Measurements from ENCODE around the gene COL4A3. TPM values are rescaled to one million over a fixed set of nuclear protein-coding genes. Genes with fewer than 3 reads are reported as not detected.
A peak's percentile ranks its signal among the peaks of the same experiment; 100 is the strongest.

The COL4A3 gene
- total RNA-seq, 1 donor, result 1.3 TPM

DNA sequence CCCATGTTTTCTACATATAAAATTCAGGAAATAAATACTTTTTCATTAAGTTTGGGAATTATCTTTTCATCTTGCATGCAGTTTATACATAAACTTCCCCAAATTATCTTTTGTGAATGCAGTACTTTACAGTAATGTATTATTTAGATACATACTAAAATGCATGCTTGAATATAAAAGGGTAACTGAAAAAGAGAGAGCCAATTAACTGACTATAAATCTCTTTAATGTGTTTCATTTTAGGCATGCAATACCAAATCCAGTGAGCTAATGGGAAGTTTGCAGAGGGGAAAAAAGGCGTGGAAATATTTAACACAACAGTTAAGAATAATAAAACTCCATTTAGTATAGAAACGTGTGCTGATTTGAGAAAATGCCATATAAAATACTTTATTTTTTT, 39.6 kb upstream of the COL4A3 start:
- H3K4me3 ChIP-seq (ENCODE audit: low read depth, low read length), result no peak overlapping the region
- TF ChIP-seq, protein P1, sequence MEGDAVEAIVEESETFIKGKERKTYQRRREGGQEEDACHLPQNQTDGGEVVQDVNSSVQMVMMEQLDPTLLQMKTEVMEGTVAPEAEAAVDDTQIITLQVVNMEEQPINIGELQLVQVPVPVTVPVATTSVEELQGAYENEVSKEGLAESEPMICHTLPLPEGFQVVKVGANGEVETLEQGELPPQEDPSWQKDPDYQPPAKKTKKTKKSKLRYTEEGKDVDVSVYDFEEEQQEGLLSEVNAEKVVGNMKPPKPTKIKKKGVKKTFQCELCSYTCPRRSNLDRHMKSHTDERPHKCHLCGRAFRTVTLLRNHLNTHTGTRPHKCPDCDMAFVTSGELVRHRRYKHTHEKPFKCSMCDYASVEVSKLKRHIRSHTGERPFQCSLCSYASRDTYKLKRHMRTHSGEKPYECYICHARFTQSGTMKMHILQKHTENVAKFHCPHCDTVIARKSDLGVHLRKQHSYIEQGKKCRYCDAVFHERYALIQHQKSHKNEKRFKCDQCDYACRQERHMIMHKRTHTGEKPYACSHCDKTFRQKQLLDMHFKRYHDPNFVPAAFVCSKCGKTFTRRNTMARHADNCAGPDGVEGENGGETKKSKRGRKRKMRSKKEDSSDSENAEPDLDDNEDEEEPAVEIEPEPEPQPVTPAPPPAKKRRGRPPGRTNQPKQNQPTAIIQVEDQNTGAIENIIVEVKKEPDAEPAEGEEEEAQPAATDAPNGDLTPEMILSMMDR (IDR thresholded peaks at IDR 0.05; ENCODE audit: insufficient read depth, low read length), result no peak
- no peak for DNase-seq (ENCODE audit: low read depth)

DNA sequence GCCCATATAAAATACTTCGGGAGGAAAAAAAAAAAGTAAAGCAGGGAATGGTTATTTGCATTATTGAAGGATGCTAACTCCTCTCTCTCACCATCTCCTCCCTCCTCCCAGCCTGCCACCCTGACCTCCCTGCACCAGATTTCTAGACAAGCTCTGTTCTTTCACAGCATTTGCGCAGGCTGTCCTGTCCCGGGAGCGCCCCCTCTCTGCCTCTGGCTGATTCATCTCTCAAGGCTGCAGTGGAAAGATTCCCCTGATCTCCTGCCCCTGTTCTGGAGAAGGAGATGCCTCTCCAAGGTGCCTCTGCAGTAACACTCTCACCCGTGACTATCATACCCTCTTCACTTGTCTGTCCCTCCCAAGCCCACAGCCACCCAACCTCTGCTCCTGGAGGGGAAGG, 38.9 kb upstream of the COL4A3 start:
- DNase-seq (ENCODE audit: low read depth), result no peak
- TF ChIP-seq, protein P1 (IDR thresholded peaks at IDR 0.05; ENCODE audit: insufficient read depth, low read length), result no peak
- H3K4me3 ChIP-seq (ENCODE audit: low read depth, low read length), result no peak overlapping the region

DNA sequence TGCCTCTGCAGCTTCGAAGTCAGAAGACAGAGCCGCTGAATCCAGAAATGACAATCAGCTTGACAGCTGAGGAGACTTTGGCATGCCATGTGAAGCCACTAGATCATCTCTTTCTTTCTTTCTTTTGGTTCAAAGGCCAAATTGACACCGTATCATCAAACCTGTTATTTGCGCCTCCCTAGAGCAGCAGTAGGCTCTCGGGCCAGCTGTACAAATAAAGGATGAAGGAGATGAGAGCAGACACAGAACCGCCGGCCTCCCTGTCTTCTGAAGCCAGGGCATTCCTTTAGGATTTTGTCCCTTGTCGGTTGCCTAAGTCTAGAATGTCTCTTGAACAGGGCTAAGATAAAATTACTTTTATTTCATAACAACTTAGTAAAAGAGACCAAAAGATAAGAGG, 37.2 kb upstream of the COL4A3 start:
- H3K4me3 ChIP-seq (ENCODE audit: low read depth, low read length), result no peak overlapping the region
- TF ChIP-seq, protein P1 (IDR thresholded peaks at IDR 0.05; ENCODE audit: insufficient read depth, low read length), result no peak
- no peak for DNase-seq (ENCODE audit: low read depth)

GRCh38 chr2:227130636-227131035, 33.8 kb upstream of the COL4A3 start:
- H3K4me3 ChIP-seq (ENCODE audit: low read depth, low read length), result no peak overlapping the region
- TF ChIP-seq, protein P1 (IDR thresholded peaks at IDR 0.05; ENCODE audit: insufficient read depth, low read length), result no peak
- DNase-seq (ENCODE audit: low read depth), result no peak

GRCh38 chr2:227132986-227133385, 31.4 kb upstream of the COL4A3 start:
- TF ChIP-seq, protein P1 (IDR thresholded peaks at IDR 0.05; ENCODE audit: insufficient read depth, low read length), result no peak
- no peak overlapping the region for H3K4me3 ChIP-seq (ENCODE audit: low read depth, low read length)
- DNase-seq (ENCODE audit: low read depth), result no peak

DNA sequence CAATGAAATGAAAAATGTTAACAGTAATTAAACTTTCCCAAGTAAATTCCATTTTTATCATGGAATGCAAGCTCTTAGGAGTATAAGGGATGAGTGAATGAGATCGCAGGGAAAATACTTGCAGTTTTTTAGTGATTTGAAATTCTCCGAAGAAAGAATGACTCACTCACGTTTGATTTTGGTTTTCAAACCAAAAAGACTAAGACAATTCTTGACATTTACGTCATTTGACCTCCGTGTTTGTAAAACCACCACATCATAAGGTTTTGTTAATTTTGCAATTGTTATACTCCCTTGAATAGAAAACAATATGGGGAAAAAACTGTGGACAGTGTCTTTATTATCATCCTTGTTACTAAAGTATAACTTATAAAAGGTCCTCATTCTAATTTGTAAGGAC, 29.8 kb upstream of the COL4A3 start:
- DNase-seq (ENCODE audit: low read depth), result peak; percentile 33
- TF ChIP-seq, protein P1 (IDR thresholded peaks at IDR 0.05; ENCODE audit: insufficient read depth, low read length), result no peak
- H3K4me3 ChIP-seq (ENCODE audit: low read depth, low read length), result no peak overlapping the region

GRCh38 chr2:227141301-227141700, 23.1 kb upstream of the COL4A3 start:
- H3K4me3 ChIP-seq (ENCODE audit: low read depth, low read length), result no peak overlapping the region
- TF ChIP-seq, protein P1 (IDR thresholded peaks at IDR 0.05; ENCODE audit: insufficient read depth, low read length), result no peak
- DNase-seq (ENCODE audit: low read depth), result no peak
